Activated naive CD8-positive, alpha-beta T cell (primary cell): ENCODE results near the gene PRR7.

Experiments used
- H3K27ac Mint-ChIP-seq: one replicate; pipeline ENCODE4 v1.8.0; 2021; ENCODE audit warnings: mixed read lengths
- H3K27me3 Mint-ChIP-seq: one replicate; pipeline ENCODE4 v1.8.0; 2021; ENCODE audit warnings: mixed read lengths
- H3K36me3 Mint-ChIP-seq: one replicate; pipeline ENCODE4 v1.8.0; 2021; ENCODE audit warnings: mixed read lengths
- H3K4me1 Mint-ChIP-seq: one replicate; pipeline ENCODE4 v1.8.0; 2021; ENCODE audit warnings: low read depth, mixed read lengths
- H3K4me3 Mint-ChIP-seq: one replicate; pipeline ENCODE4 v1.8.0; 2021; ENCODE audit warnings: mild to moderate bottlenecking, mixed read lengths
- H3K9me3 Mint-ChIP-seq: one replicate; pipeline ENCODE4 v1.8.0; 2021; ENCODE audit warnings: low read depth, mixed read lengths

Gene PRR7

GRCh38 chr5:177459819-177460628 is 13.4 kb downstream of the PRR7 start:
- Mint-ChIP-seq H3K4me1 (peaks cover 14% of the 10 kb centered on the region), H3K27ac (no peak overlapping the region), H3K27me3 (no peaks in the 10 kb centered on the region), H3K4me3 (no peak overlapping the region), H3K9me3 (no peaks in the 10 kb centered on the region), H3K36me3 (peaks cover 2% of the 10 kb centered on the region)

DNA sequence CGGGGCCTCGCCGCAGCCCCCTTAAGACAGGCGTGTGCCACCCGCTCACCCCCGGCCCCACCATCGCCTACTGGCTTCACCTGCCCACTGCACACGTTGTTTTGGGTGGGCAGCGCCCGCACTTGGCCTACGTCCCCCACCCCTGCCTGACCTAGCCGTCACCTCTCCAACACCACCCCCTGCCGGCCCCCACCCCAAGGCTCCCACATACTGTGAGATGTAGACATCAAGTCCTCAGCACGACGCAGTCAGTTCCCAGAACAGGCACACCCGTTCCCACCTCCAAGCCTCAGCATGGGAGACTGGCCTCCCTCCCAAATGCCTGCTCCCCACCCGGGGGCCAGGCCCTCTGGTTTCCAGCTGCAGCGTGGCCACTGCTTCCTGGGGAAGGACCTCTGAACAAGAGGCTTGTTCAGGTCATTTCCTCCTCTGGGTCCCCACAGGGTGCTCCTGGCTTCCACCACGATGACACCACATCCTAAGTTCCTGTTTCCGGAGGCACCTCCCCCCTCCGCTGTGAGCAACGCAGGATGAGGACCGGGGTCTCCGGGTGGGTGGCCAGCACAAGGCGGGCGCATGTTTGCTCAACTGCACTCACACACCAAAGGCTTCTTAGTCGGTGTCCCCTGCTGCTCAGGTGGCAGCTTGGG is 15.5 kb downstream of the PRR7 start:
- Mint-ChIP-seq H3K27ac (no peak overlapping the region), H3K36me3 (peaks cover 11% of the 10 kb centered on the region), H3K4me3 (no peak overlapping the region), H3K27me3 (no peaks in the 10 kb centered on the region), H3K4me1 (peaks cover 8% of the 10 kb centered on the region), H3K9me3 (no peaks in the 10 kb centered on the region)

DNA sequence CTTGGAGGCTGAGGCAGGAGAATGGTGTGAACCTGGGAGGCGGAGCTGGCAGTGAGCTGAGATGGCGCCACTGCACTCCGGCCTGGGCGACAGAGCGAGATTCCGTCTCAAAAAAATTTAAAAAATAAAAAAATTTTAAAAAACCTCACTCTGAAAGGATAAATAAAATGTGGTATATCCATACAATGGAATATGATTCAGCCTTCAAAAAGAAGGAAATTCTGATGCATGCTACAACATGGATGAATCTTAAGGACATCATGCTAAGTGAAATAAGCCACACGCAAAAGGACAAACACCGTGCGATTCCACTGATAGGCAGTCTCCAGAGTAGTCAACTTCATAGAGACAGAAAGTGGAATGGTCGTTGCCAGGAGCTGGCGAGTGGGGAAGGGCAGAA is 18.4 kb downstream of the PRR7 start:
- no peak overlapping the region for H3K27ac Mint-ChIP-seq
- peaks cover 6% of the 10 kb centered on the region for H3K4me1 Mint-ChIP-seq
- no peaks in the 10 kb centered on the region for H3K27me3 Mint-ChIP-seq
- no peak overlapping the region for H3K4me3 Mint-ChIP-seq
- H3K36me3 Mint-ChIP-seq = peaks cover 9% of the 10 kb centered on the region
- no peaks in the 10 kb centered on the region for H3K9me3 Mint-ChIP-seq

- peaks cover 16% of the 10 kb centered on the region for H3K4me1 Mint-ChIP-seq
Observed at GRCh38 chr5:177466861-177467260, 20.2 kb downstream of the PRR7 start.

GRCh38 chr5:177467436-177467835 is 20.8 kb downstream of the PRR7 start:
- Mint-ChIP-seq H3K9me3 (no peaks in the 10 kb centered on the region), H3K27me3 (no peaks in the 10 kb centered on the region), H3K4me1 (peaks cover 15% of the 10 kb centered on the region), H3K4me3 (no peak overlapping the region), H3K36me3 (peaks cover 9% of the 10 kb centered on the region), H3K27ac (no peak overlapping the region)

More at GRCh38 chr5:177466861-177467260, 20.2 kb downstream of the PRR7 start:
- no peak overlapping the region for H3K27ac Mint-ChIP-seq
- no peaks in the 10 kb centered on the region for H3K9me3 Mint-ChIP-seq
- H3K36me3 Mint-ChIP-seq = peaks cover 9% of the 10 kb centered on the region
- H3K4me3 Mint-ChIP-seq = no peak overlapping the region
- H3K27me3 Mint-ChIP-seq = no peaks in the 10 kb centered on the region

GRCh38 chr5:177468329-177468684 is 21.7 kb downstream of the PRR7 start:
- Mint-ChIP-seq H3K4me1 (peaks cover 14% of the 10 kb centered on the region), H3K9me3 (no peaks in the 10 kb centered on the region), H3K4me3 (no peak overlapping the region), H3K36me3 (peaks cover 9% of the 10 kb centered on the region), H3K27ac (no peak overlapping the region), H3K27me3 (no peaks in the 10 kb centered on the region)

- no peaks in the 10 kb centered on the region for H3K9me3 Mint-ChIP-seq
- H3K4me1 Mint-ChIP-seq = peaks cover 16% of the 10 kb centered on the region
- no peak overlapping the region for H3K4me3 Mint-ChIP-seq
- H3K36me3 Mint-ChIP-seq = peaks cover 9% of the 10 kb centered on the region
- no peaks in the 10 kb centered on the region for H3K27me3 Mint-ChIP-seq
- H3K27ac Mint-ChIP-seq = no peak overlapping the region
Observed at GRCh38 chr5:177468685-177469628, 22.3 kb downstream of the PRR7 start.

DNA sequence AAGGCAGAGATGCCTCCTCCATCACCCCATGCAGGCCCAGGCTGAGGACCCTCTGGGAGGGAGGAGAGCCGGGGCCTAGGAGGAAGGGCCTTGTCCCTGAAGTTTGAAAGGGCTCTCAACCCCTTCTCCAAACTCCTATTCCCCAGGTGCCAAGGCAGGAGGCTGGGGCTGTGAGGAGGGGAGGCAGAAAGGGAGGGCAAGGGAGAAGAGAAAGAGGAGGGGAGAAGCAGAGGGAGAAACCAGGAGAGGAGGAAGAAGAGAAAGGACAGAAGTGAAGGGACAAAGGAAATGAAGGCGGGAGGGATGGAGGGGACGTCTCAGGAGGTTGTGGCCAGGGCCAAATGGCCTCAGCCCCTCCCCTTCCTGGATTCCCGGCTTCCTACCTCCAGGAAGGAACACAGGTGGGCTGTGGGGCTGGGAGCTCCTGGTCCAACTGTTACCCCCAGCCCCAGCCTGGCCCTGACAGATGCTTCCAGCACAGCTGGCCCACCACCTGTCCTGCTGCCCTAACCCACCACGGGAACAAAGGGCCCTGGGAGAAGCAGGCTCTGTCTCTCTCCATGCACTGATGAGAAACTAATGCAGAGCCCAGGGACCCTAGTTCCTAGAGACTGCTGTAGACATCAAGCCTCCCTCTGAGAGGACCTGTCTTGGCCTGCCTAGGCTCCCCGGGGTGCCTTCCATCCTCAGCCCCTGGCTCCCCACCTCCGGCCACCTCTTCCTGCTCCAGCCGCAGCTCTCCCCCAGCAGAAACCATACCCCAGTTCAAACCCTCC is 23.3 kb downstream of the PRR7 start:
- Mint-ChIP-seq H3K36me3 (peaks cover 9% of the 10 kb centered on the region), H3K27me3 (no peaks in the 10 kb centered on the region), H3K27ac (peak overlapping the region; percentile 71), H3K9me3 (no peaks in the 10 kb centered on the region), H3K4me3 (peak overlapping the region; percentile 20), H3K4me1 (peaks cover 26% of the 10 kb centered on the region)

- Mint-ChIP-seq H3K27me3 (no peaks in the 10 kb centered on the region), H3K4me1 (peaks cover 35% of the 10 kb centered on the region), H3K36me3 (peaks cover 3% of the 10 kb centered on the region), H3K4me3 (peak overlapping the region; percentile 80), H3K27ac (peak overlapping the region; percentile 71), H3K9me3 (no peaks in the 10 kb centered on the region)
Observed at GRCh38 chr5:177470759-177471536, 24.3 kb downstream of the PRR7 start.

DNA sequence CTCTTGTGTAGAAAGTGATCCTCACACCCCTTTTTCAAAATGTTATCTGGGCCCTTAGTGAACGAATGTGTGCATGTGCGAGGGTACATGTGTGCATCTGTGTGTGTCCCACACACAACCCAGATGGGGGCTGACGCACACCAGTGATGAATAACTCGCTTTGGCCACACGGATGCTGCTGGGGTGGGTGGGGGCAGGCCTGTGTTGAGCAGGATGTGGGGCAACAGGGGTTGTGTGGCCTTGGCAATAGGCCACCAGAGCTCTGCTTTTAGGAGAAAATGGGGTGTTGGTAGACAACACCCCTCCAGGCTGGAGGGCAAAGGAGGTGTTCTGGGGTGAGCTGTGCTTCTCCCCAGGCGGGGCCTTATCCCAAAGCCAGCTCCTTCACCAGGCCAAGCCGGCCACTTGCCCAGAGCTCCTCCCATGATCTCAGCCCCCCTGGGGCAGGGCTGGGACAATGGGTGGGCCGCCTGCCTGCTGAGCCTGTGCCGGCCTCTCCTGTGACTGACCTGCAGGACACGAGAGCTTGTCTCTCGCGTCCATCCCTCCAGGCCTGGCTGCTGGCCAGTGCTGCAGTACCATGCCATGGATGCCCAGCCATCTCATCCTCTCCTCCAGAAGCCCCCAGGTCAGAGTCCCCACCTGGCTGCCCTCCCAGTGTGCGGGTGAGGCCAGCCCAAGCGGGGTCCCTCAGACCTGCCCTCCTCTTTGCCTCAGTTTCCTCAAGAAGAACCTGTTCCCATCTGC is 25.2 kb downstream of the PRR7 start:
- peaks cover 41% of the 10 kb centered on the region for H3K4me1 Mint-ChIP-seq
- H3K4me3 Mint-ChIP-seq = peak overlapping the region; percentile 80
- no peaks in the 10 kb centered on the region for H3K36me3 Mint-ChIP-seq
- no peaks in the 10 kb centered on the region for H3K9me3 Mint-ChIP-seq
- no peaks in the 10 kb centered on the region for H3K27me3 Mint-ChIP-seq
- H3K27ac Mint-ChIP-seq = peak overlapping the region; percentile 67

GRCh38 chr5:177472460-177473442 is 26.1 kb downstream of the PRR7 start:
- Mint-ChIP-seq H3K4me1 (peaks cover 44% of the 10 kb centered on the region), H3K27ac (peak overlapping the region; percentile 67), H3K4me3 (peak overlapping the region; percentile 81), H3K36me3 (no peaks in the 10 kb centered on the region), H3K27me3 (no peaks in the 10 kb centered on the region), H3K9me3 (no peaks in the 10 kb centered on the region)

DNA sequence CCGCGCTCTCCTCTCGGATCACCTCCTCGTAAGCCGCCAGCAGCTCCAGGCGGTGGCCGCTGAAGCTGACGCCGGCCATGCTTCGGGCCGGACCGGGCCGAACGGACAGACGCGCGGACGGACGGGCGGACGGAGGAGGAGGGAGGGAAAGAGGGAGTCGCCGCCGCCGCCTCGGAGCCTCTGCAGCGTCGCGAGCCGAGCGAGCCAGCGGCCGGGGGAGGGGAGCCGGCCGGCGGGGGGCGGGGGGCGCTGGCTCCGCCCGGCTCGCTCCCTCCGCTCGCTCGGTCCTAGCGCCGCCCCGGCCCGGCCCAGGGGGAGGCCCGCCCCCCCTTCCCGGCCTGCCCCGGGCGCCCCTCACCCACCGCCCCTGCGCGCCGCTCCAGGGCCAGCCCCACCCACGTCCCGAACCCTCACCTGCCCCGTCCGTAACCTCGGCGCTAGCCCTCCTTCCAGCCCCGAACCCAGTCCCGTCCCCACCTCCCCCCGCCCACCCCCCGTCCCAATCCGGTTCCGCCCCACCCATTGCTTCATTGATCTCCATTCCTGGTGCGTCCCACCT is 26.9 kb downstream of the PRR7 start, which contains the start of gene DBN1:
Gene DBN1, minus strand, starts transcription at position 192 of the 559 bp plus-strand sequence. Its CDS starts 113 bp downstream, at position 79.
- Mint-ChIP-seq H3K27ac (peak within 1 kb of the TSS; percentile 70), H3K36me3 (no peaks in the 10 kb centered on the region), H3K27me3 (no peaks in the 10 kb centered on the region), H3K4me3 (peak within 1 kb of the TSS; percentile 85), H3K9me3 (no peaks in the 10 kb centered on the region), H3K4me1 (peaks cover 50% of the 10 kb centered on the region)
